ENCODE results near the gene BLVRB.
"Not testable (repeated sequence)": the region's sequence is repeated elsewhere in the genome, so short reads cannot be mapped to it uniquely, and the experiment has no call there.

BLVRB gene

DNA sequence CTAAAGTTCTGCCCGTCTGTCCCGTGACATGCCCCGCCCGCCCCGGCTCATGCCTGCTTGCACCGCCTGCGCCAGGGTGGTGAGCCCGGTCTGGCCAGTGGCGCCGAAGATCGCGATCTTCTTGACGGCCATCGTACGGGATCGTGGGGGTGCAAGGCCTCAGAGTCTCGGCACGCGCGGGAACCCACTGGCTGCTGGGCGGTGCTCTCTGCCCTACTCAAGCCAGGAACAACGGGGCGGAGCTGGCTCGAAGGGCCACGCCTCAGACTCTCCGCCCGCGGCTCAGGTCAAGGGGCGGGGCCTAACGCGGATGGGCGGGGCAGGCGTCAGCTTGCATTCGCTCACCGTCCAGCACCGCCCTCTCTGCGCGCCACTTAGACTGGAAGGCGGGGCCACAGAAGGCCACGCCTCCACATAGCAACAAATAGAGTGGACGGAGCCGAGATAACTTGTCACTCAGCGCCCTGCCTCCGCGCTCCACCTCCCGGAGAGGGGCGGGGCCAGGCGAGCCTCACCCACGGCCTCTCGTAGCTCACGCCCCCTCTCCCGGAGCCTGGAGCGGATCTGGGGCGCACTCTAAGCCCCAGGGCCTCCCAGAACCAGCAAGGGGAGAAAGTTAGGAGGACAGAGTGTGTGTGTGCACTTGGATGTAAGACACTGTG lies at the start of gene BLVRB:
BLVRB (minus strand) TSS at position 189 of the 662 bp plus-strand sequence; CDS start at position 132, 57 bp downstream.
- DNase-seq (ENCODE audit: low read depth), result peak; percentile 99

DNA sequence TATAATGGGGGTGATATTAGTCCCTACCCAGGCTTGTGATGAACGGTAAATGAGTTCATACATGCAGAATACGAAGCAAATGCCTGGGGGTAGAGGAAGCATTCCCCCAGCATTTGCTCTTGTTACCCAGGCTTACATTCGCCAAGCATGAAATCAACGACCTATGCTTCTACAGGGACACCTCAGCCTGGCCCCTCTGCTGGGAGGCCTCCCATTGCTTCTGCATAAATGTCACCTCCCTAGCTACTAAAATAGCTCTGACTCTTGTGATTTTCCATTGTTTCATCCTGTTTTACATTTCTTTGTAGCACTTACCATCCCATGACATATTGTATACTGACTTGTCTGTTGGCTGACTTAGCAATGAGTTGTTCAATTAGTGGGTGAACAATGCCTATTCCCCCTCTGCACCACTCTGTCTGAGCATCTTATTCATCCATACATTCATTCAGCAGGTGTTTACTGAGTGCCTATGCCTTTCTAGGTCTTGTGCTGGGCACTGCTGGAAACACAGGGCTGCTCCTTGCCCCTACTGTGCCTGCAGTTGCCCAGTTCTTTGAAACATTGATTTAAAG lies 48.3 kb upstream of the BLVRB start:
- DNase-seq (ENCODE audit: low read depth), result no peak

- DNase-seq (ENCODE audit: low read depth), result no peak
Measured at GRCh38 chr19:40513345-40513678, 47.8 kb upstream of the BLVRB start.

DNA sequence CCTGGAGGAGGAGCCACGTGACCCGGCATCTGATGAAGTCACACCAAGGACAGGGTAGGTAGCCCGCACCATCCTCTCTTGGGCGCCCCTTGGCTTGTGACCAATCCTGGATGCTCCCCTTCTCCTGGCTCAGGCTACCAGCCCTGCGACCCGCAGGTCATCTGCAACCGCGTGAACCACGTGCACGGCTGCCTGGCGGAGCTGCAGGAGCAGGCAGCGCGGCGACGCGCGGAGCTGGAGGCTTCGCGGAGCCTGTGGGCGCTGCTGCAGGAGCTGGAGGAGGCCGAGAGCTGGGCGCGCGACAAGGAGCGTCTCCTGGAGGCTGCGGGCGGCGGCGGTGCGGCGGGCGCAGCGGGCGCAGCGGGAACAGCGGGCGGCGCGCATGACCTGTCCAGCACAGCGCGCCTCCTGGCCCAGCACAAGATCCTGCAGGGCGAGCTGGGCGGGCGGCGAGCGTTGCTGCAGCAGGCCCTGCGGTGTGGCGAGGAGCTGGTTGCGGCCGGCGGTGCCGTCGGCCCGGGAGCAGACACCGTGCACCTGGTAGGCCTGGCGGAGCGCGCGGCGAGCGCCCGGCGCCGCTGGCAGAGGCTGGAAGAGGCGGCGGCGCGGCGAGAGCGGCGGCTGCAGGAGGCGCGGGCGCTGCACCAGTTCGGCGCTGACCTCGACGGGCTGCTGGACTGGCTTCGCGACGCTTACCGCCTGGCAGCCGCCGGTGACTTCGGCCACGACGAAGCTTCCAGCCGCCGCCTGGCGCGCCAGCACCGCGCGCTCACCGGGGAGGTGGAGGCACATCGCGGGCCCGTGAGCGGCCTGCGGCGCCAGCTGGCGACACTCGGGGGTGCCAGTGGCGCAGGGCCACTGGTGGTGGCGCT lies 47.2 kb upstream of the BLVRB start:
- DNase-seq (ENCODE audit: low read depth), result no peak

- no peak for DNase-seq (ENCODE audit: low read depth)
Measured at GRCh38 chr19:40512110-40512472, 46.5 kb upstream of the BLVRB start.

GRCh38 chr19:40511487-40511886 lies 45.9 kb upstream of the BLVRB start:
- DNase-seq (ENCODE audit: low read depth), result no peak

DNA sequence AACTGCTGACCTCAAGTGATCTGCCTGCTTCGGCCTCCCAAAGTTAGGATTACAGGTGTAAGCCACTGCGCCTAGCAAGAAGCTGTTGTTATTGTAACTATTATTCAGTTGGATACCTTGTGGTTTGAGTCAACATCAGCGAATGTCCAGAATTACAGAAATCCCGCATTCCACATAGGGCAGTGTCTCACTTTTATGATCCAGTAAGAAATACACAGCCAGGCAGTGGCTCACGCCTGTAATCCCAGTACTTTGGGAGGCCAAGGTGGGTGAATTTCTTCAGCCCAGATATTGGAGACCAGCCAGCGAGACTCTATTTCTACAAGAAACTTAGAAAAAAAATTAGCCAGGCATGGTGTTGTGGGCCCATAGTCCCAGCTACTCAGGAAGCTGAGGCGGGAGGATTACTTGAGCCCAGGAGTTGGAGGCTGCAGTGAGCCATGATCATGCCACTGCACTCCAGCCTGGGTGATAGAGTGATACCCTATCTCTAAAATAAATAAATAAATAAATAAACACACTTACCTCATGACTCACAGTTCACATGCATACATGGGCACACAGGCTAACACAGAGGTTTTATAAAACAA lies 45.1 kb upstream of the BLVRB start:
- no peak for DNase-seq (ENCODE audit: low read depth)

- no peak for DNase-seq (ENCODE audit: low read depth)
Measured at GRCh38 chr19:40508739-40509260, 43.3 kb upstream of the BLVRB start.

- DNase-seq (ENCODE audit: low read depth), result no peak
Measured at GRCh38 chr19:40507892-40508291, 42.3 kb upstream of the BLVRB start.

DNA sequence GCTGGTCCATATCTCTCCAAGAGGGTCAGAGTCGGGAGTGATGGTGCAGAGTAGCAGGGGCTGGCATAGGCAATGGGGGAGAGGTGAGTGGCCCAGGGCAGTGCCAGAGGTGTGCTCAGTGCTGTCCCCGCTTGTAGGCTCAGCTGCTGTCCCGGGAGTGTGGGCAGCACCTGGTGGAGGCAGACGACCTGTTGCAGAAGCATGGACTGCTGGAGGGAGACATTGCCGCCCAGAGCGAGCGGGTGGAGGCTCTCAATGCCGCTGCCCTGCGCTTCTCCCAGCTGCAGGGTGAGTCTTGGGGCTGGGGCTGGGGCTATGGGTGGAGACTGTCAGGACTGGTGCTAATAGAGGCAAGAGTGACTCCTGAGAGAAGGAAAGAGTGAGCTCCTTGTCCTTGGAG lies 40.6 kb upstream of the BLVRB start:
- no peak for DNase-seq (ENCODE audit: low read depth)

- no peak for DNase-seq (ENCODE audit: low read depth)
Measured at GRCh38 chr19:40503320-40503695, 37.8 kb upstream of the BLVRB start.

DNA sequence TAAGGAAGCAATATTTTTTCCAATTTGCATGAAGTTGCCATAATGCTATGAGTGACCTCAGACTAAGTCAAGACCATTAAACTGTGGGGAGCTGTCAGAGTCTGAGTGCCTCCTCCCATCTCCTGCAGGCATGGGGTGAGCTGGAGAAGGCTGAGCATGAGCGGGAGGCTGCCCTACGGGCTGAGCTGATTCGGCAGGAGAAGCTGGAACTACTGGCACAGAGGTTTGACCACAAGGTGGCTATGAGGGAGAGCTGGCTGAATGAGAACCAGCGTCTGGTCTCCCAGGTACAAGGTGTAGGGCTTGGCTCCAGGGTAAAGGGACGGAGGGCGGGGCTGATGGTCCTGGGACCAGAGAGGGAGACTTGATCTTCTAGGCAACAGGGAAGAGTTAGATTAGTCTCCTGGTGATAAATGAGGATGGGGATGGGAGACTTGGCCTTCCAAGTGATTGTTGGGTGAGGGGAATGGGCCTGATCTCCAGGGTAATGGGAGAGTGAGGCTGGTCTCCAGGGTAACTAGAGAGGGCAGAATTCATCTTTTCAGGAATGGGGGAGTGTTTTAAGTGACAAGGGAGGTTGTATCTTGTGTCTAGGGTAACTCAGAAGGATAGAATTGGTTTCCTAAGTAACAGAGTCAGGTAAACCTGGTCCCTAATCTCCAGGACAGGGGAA lies 37.2 kb upstream of the BLVRB start:
- no peak for DNase-seq (ENCODE audit: low read depth)

DNA sequence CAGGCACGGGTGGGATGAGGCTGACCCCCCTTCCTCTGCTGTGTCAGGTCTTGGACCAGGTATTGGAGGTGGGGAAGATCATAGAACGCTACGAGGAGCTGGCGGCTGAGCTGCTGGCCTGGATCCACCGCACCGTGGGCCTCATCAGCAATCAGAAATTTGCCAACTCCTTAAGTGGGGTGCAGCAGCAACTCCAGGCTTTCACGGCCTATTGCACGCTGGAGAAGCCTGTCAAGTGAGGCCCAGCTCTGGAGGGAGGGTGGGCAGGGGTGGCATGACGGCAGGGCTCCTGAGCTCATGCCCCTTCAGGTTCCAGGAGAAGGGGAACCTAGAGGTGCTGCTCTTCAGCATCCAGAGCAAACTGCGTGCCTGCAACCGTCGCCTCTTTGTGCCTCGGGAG lies 36.5 kb upstream of the BLVRB start:
- DNase-seq (ENCODE audit: low read depth), result no peak

GRCh38 chr19:40501599-40501998 lies 36.1 kb upstream of the BLVRB start:
- no peak for DNase-seq (ENCODE audit: low read depth)

DNA sequence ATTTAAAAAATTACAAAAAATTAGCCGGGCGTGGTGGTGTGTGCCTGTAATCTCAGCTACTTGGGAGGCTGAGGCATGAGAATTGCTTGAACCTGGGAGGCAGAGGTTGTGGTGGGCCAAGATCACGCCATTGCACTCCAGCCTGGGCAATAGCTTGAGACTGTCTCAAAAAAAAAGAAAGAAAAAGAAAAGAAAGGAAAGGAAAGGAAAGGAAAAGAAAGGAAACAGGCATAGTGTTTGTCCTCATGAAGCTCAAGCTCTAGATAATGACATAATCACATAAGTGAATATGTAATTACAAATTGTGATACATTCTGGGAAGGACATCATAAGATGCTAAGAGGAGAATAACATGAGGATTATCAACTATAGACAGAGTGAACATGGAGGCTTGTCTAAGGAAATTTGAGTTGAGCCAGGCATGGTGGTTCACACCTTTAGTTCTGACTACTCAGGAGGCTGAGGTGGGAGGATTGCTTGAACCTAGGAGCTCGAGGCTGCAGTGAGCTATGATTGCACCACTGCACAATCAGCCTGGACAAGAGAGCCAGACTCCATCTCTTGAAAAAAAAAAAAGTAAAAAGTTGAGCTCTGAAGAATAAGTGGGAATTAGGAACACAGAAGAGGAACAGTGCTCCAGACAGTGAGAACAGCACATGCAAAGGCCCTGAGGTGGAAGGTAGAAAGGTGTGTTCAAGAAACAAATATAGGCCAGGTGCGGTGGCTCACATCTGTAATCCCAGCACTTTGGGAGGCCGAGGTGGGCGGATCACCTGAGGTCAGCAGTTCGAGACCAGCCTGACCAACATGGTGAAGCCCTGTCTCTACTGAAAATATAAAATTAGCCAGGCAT lies 35.4 kb upstream of the BLVRB start:
- DNase-seq (ENCODE audit: low read depth), result not testable (repeated sequence)

DNA sequence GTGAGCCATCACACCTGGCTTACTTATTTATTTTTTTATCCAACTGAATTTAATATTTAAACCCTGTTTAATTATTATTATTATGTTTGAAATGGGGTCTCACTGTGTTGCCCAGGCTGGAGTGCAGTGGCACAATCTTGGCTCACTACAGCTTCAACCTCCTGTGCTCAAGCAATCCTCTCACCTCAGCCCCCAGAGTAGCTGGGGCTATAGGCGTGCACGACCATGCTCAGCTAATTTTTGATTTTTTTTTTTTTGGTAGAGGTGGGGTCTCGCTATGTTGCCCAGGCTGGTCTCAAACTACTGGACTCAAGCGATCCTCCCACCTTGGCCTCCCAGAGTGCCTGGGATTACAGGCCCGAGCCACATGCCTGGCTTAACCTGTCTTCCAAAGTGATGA lies 33.8 kb upstream of the BLVRB start:
- DNase-seq (ENCODE audit: low read depth), result no peak

DNA sequence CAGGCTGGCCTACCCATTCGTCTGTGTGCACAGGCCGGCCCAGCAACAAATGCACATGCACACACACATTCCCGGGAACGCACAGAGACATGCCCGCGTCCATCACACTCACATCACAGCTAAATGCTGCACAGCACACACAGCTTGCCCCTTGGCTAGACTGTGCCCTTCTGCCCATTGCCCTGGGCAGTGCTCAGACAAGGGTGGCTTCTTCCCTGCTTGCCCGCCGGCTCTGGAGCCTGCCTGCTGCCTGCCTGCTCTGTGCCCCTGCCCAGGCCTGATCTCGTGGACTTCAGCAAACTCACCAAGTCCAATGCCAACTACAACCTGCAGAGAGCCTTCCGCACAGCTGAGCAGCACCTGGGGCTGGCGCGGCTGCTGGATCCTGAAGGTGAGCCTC lies 31.7 kb upstream of the BLVRB start:
- no peak for DNase-seq (ENCODE audit: low read depth)

DNA sequence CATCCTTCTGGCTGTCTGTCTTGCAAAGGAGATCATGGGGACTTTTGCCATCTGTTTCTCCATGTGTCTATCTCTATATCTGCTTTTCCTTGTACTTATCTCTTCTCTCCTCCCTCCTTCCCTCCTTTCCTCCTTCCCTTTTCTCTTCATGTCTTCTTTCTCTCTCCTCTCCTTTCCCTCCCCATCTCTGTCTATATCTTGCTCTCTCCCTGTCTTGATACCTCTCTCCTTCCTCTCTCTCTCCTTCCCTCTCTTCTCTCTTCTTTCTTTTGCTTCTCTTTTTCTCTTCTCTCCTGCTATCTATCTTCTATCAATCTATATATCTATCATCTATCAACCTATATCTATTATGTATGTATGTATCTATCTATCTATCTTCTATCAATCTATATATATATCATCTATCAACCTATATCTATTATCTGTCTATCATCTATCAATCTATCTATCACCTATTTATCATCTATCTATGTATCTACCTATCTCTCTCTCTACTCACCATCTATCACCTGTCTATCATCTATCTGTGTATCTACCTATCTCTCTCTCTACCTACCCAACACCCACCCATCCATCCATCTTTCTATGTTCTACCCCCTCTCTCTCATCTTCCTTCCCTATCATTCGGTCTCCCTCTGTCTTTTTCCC lies 28.8 kb upstream of the BLVRB start:
- no peak for DNase-seq (ENCODE audit: low read depth)

GRCh38 chr19:40493778-40494177 lies 28.2 kb upstream of the BLVRB start:
- no peak for DNase-seq (ENCODE audit: low read depth)

DNA sequence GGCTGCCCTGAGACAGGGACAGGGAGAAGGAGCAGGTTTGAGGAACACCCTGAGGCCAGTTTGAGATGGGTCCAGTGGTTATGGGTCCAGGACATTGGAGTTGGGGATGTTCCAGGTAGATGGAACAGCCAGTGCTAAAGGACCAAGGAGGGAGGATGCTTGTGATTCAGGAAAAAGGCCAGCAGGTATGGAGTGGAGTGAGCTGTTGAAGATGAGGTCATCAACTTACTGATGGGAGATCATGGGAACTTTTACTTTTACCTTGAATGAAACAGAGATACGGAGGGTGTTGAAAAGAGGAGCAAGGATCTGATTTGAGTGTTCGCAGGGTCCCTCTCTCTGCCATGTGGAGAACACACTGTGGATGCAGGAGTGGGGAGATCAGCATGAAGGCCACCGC lies 26.7 kb upstream of the BLVRB start:
- DNase-seq (ENCODE audit: low read depth), result no peak

GRCh38 chr19:40489882-40490230 lies 24.3 kb upstream of the BLVRB start:
- DNase-seq (ENCODE audit: low read depth), result no peak
